NT2/D1 (cell line): ENCODE results near the gene ARHGAP5.

Source experiments
- SUZ12 ChIP-seq: IDR thresholded peaks from 2 replicates; pipeline ENCODE4 v1.6.1; 2011; ENCODE audit not compliant: insufficient read length, insufficient read depth; ENCODE audit errors: extremely low read depth
- ZNF274 ChIP-seq: IDR thresholded peaks from 2 replicates; pipeline ENCODE4 v1.6.1; 2011; ENCODE audit warnings: mild to moderate bottlenecking, low read depth, low read length

GRCh38 chr14:32077081-32078022 is at the start of gene ARHGAP5:
- no peak for TF ChIP-seq SUZ12
- TF ChIP-seq ZNF274 = no peak
